NB4 (cell line): ENCODE results near the gene OR7G1.

Source experiments
- CTCF ChIP-seq: IDR thresholded peaks from one replicate; pipeline ENCODE4 v1.5.1; 2012; ENCODE audit warnings: low read depth, low read length
- MAX ChIP-seq: IDR thresholded peaks from 2 replicates; pipeline ENCODE4 v1.6.1; 2011; ENCODE audit warnings: low read depth, low read length
- MYC ChIP-seq: IDR thresholded peaks from 2 replicates; pipeline ENCODE4 v1.6.1; 2011; ENCODE audit warnings: low read depth, low read length
- POLR2A ChIP-seq: IDR thresholded peaks from 2 replicates; pipeline ENCODE4 v1.6.1; 2011; ENCODE audit warnings: mild to moderate bottlenecking; ENCODE audit not compliant: insufficient read length; ENCODE audit errors: extremely low read depth

DNA sequence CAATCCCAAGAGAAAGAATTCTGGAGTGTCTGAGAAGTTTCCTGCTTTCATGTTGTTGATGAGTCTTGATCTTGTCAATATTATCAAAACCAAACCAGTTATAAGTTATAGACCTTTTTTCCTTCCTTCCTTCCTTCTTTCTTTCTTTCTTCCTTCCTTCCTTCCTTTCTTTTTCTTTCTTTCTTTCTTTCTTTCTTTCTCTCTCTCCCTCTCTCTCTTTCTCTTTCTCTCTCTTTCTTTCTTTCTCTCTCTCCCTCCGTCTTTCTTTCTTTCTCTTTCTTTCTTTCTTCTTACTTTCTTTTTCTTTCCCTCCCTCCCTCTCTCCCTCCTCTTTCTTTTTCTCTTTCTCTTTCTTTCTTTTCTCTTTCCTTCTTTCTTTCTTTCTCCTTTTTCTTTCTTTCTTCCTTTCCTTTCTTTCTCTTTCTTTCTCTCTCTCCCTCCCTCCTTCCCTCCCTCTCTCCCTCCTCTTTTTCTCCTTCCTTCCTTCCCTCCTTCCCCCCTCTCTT is 11.4 kb upstream of the OR7G1 start, which contains the start of gene OR7G3:
- no peak for TF ChIP-seq CTCF
- no peak for TF ChIP-seq POLR2A
- TF ChIP-seq MYC, result no peak
- no peak for TF ChIP-seq MAX
